ENCODE measurements around the gene ZDHHC13.

ZDHHC13 gene

GRCh38 chr11:19164230-19164855, 47.4 kb downstream of the ZDHHC13 start:
- in situ Hi-C loops (cut with HindIII; ENCODE audit: low sequenced_read_pairs), result no loop called here

- in situ Hi-C loops (cut with HindIII; ENCODE audit: low sequenced_read_pairs), result no loop called here
These were observed 47.9 kb downstream of the ZDHHC13 start for GRCh38 chr11:19164881-19165280.

- in situ Hi-C loops (cut with HindIII; ENCODE audit: low sequenced_read_pairs), result no loop called here
These were observed 51.1 kb downstream of the ZDHHC13 start for GRCh38 chr11:19168090-19168489.

- in situ Hi-C loops (cut with HindIII; ENCODE audit: low sequenced_read_pairs), result loop anchor here (5.0 kb wide), 1 partner anchor 101 kb away; no protein-coding TSS in a partner anchor
These were observed 56.2 kb downstream of the ZDHHC13 start for GRCh38 chr11:19173004-19173689.

DNA sequence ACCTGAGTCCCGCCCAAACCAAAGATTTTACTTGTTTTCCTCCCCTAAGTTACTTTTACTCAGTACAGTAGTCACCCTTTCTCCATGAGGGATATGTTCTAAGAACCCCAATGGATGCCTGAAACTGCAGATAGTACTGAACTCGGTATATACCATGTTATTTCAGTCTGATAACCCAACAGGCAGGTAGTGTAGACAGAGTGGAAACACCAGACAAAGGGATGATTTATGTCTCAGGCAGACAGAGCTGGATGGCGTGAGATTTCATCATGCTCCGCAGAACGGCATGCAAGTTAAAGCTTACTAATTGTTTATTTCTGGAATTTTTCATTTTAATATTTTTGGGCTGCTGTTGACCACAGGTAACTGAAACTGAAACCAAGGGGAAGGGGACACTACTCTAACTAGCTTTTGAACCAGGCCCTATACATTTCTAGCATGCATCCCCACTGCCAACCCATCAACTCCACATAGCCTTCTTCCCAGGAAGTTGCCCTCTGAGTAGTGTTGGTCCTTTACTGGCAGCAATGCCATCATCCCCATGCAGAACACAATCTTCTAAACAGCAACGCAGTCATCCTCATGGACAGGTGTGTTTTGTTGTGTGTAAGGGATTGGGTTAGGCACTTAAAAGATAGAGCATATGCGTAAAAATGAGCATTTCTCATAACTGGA, 57.1 kb downstream of the ZDHHC13 start:
- in situ Hi-C loops (cut with HindIII; ENCODE audit: low sequenced_read_pairs), result loop anchor here (5.0 kb wide), 1 partner anchor 102 kb away; no protein-coding TSS in a partner anchor

DNA sequence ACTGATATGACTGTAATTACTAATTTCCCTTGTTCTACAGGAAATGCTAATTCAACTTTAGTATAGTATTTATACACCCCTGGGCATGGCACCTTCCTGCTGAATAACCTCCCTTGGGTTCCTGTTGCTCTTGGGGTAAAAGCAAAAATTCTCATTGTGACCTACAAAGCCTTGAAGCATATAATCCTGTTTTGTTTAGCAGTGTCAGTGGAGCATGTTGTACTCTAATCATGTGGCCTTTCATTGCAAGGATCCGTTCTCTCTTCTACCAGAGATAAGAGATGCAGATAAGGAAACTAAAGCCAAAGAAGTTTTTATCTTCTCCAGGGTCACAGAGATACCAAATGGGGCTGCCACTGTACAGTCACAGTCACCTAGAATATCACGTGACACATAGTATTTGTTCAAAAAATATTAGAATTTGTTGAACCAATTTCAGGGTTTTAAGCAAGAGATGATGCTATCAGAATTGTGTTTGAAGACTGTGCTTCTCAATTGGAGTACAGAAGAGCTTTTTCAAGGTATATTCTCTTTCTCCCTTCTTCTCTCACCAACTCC, 59.7 kb downstream of the ZDHHC13 start:
- in situ Hi-C loops (cut with HindIII; ENCODE audit: low sequenced_read_pairs), result no loop called here

GRCh38 chr11:19181531-19182261, 64.7 kb downstream of the ZDHHC13 start:
- in situ Hi-C loops (cut with HindIII; ENCODE audit: low sequenced_read_pairs), result no loop called here

DNA sequence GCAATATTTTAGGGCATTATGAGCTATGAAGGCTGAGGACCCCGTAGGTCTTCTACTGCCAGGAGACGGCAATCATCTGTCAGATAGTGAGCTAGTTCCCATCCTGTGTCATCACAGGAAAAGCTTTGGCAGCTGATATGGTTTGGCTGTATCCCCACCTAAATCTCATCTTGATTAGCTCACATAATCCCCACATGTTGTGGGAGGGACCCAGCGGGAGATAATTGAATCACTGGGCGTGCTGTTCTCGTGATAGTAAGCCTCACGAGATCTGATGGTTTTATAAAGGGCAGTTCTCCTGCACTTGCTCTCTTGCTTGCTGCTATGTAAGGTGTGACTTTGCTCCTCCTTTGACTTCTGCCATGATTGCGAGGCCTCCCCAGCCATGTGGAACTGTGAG, 66.7 kb downstream of the ZDHHC13 start:
- in situ Hi-C loops (cut with HindIII; ENCODE audit: low sequenced_read_pairs), result no loop called here

GRCh38 chr11:19185036-19185435, 68.1 kb downstream of the ZDHHC13 start:
- in situ Hi-C loops (cut with HindIII; ENCODE audit: low sequenced_read_pairs), result no loop called here

GRCh38 chr11:19185516-19186052, 68.6 kb downstream of the ZDHHC13 start:
- in situ Hi-C loops (cut with HindIII; ENCODE audit: low sequenced_read_pairs), result no loop called here

DNA sequence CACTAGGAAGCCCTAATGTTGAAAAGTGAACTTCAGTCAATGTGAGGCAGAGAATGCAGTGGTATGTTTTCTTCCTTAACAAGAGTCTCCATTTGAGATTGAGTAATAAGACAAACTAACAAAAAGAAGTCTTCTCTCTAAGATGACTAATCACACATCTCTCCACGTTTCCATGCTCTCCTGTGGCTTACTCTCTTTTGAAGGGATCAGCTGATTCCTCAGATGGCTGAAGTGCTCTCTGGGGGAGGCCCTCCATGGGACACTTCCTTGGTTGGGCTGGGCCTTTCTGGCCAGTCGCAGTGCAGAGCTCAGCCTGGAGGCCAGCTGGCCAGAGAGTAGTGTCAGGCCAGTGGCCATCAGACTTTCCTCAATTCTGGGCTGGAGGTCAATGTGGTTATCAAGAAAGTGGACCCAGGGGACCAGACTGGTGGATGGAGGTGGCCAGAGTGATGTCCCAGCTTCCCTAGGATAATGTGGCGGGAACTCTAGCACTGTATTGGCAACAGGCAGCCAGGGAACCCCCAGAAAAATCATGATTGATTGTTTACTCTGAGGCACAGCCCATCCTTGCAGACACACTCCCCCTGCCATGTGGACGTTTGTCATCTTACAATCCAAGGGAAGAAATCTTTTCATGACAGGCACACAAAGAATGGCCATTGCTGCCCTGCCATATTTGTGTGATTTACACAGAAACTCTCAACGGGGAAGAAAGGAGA, 70.3 kb downstream of the ZDHHC13 start:
- in situ Hi-C loops (cut with HindIII; ENCODE audit: low sequenced_read_pairs), result no loop called here

DNA sequence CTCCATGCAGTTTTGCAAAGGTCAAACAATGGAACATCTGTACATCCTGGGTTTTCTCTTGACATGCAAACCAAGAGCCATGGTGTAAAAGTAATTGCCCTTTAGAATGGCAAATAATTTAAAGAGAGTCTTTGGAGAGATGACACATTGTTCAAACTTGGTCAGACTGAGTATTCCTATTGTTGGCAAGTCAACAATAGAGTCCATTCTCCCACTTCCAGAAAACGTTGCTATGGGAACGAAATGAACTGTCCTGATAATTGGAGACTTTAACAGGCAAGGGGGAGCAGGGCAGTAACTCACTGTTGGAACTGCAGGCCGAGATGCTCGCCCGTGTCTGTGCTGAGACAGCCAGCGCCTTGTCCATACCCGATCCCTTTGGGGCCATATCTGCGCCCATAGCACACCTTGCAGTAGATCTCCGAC, 70.9 kb downstream of the ZDHHC13 start:
- in situ Hi-C loops (cut with HindIII; ENCODE audit: low sequenced_read_pairs), result no loop called here

- in situ Hi-C loops (cut with HindIII; ENCODE audit: low sequenced_read_pairs), result no loop called here
These were observed 74.7 kb downstream of the ZDHHC13 start for GRCh38 chr11:19191530-19192169.

- in situ Hi-C loops (cut with HindIII; ENCODE audit: low sequenced_read_pairs), result no loop called here
These were observed 76.9 kb downstream of the ZDHHC13 start for GRCh38 chr11:19193916-19194315.

DNA sequence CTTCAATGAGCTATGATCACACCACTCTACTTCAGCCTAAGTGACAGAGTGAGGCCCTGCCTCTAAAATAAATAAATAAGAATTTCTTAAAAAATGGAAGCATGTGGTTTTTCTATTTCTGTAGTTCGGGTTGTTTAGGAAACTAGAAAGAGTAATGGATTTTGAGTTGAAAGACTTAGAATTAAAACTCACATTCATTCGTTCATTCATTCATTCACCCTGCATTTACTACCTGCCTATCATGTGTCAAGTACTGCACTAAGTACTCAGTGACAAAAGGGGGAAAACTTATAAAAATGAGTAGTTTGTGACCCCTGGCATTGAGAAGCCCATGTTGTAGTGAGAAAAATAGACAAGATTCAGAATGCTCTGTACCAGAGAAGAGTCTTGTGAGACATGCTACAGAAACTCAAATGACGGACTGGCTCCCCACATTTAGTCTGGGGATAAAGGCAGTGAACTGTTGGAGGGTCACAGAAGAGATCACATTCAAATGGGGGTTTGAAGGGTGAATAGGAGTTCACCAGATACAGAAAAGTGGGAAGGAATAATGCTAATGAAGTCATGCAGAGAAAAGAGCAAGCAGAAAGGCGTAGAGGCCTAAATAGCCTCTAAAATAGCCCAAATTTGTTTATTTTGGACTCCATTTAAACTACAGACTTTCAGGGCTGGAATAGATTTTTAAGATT, 77.8 kb downstream of the ZDHHC13 start:
- in situ Hi-C loops (cut with HindIII; ENCODE audit: low sequenced_read_pairs), result no loop called here

DNA sequence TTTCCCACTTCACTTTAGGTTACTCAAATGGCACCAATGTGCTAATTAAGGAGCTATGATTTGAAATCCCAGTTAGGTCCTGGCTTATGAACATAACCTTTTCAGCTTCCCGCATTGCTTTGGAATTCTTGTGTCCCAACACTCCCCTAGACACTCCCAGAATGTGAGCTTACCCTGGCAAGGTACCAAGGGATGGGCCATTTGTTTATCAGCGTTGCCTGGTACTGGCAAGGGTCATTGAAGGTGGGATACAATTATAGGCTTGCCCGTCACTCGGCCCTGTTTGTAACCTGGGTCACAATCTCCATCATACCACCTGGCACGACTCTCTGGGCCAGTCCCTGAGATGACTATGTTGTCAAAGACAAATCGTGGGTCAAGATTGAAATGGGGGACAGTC, 79.5 kb downstream of the ZDHHC13 start:
- in situ Hi-C loops (cut with HindIII; ENCODE audit: low sequenced_read_pairs), result no loop called here

DNA sequence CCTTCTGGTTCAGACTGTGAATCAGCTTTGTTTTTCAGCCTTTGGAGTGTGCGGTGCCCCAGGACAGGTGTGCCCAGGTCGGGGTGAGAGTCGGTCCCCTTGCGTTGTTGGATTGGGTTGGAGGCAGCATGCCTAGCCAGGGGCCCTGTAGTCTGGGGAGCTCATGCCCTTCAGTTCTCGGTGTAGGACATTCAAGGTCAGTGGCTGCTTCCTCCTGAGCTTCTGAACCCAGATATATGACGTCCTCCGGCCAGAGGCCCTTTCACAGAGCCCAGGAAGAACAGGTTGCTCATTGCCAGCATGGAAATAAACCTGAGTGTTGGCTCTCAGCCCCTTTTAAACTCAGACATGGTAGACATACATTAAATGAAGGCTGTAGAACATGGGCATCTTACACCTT, 82.1 kb downstream of the ZDHHC13 start:
- in situ Hi-C loops (cut with HindIII; ENCODE audit: low sequenced_read_pairs), result no loop called here

GRCh38 chr11:19199771-19200170, 82.8 kb downstream of the ZDHHC13 start:
- in situ Hi-C loops (cut with HindIII; ENCODE audit: low sequenced_read_pairs), result no loop called here
